ENCODE measurements around the gene MYZAP. TPM values are rescaled to one million over a fixed set of nuclear protein-coding genes. Genes with fewer than 3 reads are reported as not detected.

MYZAP gene
- total RNA-seq, 1 experiment from 2014 or later, result 6.4 TPM

DNA sequence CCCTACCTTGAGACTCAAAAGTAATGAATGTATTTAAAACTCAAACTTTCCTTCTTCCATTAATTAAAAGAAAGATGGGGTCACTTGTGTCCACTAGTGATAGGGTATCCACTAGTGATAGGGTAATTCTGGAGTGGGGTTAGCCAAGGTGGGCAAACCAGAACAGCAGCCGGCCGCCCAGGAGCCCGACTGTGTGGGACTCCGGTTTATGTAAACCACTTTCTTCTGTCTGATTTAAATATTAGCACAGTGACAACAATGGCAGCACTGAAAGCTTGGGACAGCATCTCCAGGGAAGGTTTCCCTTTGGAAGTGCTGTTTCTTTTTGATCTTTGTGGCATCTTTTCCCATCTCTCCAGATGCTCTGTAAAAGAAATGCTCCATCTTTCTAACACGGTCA is 722 bp downstream of the MYZAP start:
- H3K4me3 Mint-ChIP-seq (ENCODE audit: unreplicated experiment), result peak overlapping the region; percentile 77
- intact Hi-C loops (cut with micrococcal nuclease; ENCODE audit: unreplicated experiment), result no loop called here
- no peaks in the 10 kb centered on the region; the same call in 1 of the 2 replicates for H3K36me3 ChIP-seq (ENCODE audit: control insufficient read depth, insufficient read depth, low read length)
- CTCF ChIA-PET, result no interaction called here
- no peak overlapping the region for H3K27ac Mint-ChIP-seq (ENCODE audit: unreplicated experiment)
- no peaks in the 10 kb centered on the region for H3K27me3 Mint-ChIP-seq (ENCODE audit: insufficient read depth, unreplicated experiment)
- no peaks in the 10 kb centered on the region for H3K27me3 ChIP-seq (replicated peaks; ENCODE audit: control insufficient read depth, insufficient read depth, low read length)
- peak overlapping the region; percentile 59 for H3K4me3 ChIP-seq (ENCODE audit: low read depth, low read length)
- TF ChIP-seq, protein P1, sequence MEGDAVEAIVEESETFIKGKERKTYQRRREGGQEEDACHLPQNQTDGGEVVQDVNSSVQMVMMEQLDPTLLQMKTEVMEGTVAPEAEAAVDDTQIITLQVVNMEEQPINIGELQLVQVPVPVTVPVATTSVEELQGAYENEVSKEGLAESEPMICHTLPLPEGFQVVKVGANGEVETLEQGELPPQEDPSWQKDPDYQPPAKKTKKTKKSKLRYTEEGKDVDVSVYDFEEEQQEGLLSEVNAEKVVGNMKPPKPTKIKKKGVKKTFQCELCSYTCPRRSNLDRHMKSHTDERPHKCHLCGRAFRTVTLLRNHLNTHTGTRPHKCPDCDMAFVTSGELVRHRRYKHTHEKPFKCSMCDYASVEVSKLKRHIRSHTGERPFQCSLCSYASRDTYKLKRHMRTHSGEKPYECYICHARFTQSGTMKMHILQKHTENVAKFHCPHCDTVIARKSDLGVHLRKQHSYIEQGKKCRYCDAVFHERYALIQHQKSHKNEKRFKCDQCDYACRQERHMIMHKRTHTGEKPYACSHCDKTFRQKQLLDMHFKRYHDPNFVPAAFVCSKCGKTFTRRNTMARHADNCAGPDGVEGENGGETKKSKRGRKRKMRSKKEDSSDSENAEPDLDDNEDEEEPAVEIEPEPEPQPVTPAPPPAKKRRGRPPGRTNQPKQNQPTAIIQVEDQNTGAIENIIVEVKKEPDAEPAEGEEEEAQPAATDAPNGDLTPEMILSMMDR (IDR thresholded peaks at IDR 0.05; ENCODE audit: insufficient read depth in 1 of 2, low read depth in 1 of 2, low read length in 1 of 2, severe bottlenecking in 1 of 2, unreplicated experiment in 1 of 2), result no peak
- BruUV-seq (replicated peaks), result no TSS peak
- peaks cover 8% of the 10 kb centered on the region; the same call in 1 of the 2 replicates for H3K4me1 ChIP-seq
- POLR2A ChIA-PET, result interaction anchor here (0.6 kb wide), 1 partner anchor 739 kb away, joined by 3 read pairs; no protein-coding TSS in a partner anchor
- no peaks in the 10 kb centered on the region for H3K9me3 Mint-ChIP-seq (ENCODE audit: unreplicated experiment)
- peaks cover 19% of the 10 kb centered on the region for H3K4me1 Mint-ChIP-seq (ENCODE audit: low read depth, unreplicated experiment)
- no peaks in the 10 kb centered on the region for H3K36me3 Mint-ChIP-seq (ENCODE audit: insufficient read depth, unreplicated experiment)
- H3K9me3 ChIP-seq, result no peaks in the 10 kb centered on the region
- DNase-seq, result no peak

DNA sequence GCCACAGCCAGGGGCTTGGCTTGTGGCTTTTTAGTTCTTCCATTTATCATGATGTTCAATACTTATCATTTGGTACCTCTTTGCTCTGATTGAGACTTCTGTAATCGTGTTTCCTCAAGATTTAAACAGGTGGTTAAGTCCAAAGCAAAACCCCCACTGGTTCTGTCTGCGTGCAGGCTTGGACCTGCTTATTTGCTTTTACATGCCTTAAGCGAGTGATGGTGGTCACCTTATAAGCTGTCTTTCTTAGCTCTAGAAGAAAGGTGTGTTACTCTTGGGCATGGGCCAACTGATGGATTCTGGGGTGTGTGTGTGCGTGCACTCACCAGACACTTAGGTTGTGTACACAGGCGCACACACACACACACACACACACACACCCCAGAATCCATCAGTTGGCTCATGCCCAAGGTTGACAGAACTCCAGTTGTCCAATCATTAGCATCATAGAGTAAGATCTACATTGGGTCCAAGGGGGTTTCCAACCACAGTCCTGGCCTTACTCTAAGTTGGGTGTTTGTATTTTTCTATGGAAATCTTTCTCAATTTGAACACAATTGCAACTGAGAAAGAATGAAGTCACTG is 1.2 kb downstream of the MYZAP start:
- Histone ChIP-seq H3K27me3 (replicated peaks; ENCODE audit: control insufficient read depth, insufficient read depth, low read length) (no peaks in the 10 kb centered on the region), H3K4me3 (ENCODE audit: low read depth, low read length) (no peak overlapping the region), H3K4me1 (peaks cover 8% of the 10 kb centered on the region; the same call in 1 of the 2 replicates), H3K9me3 (no peaks in the 10 kb centered on the region), H3K36me3 (ENCODE audit: control insufficient read depth, insufficient read depth, low read length) (no peaks in the 10 kb centered on the region; the same call in 1 of the 2 replicates)
- ChIA-PET CTCF (no interaction called here), POLR2A (interaction anchor here (0.6 kb wide), 1 partner anchor 739 kb away, joined by 3 read pairs; no protein-coding TSS in a partner anchor)
- intact Hi-C loops (cut with micrococcal nuclease; ENCODE audit: unreplicated experiment), result no loop called here
- Mint-ChIP-seq H3K27ac (ENCODE audit: unreplicated experiment) (no peak overlapping the region), H3K9me3 (ENCODE audit: unreplicated experiment) (no peaks in the 10 kb centered on the region), H3K36me3 (ENCODE audit: insufficient read depth, unreplicated experiment) (no peaks in the 10 kb centered on the region), H3K4me3 (ENCODE audit: unreplicated experiment) (peak overlapping the region; percentile 77), H3K4me1 (ENCODE audit: low read depth, unreplicated experiment) (peaks cover 19% of the 10 kb centered on the region), H3K27me3 (ENCODE audit: insufficient read depth, unreplicated experiment) (no peaks in the 10 kb centered on the region)
- DNase-seq, result no peak
- BruUV-seq (replicated peaks), result no TSS peak
- TF ChIP-seq, protein P1 (IDR thresholded peaks at IDR 0.05; ENCODE audit: insufficient read depth in 1 of 2, low read depth in 1 of 2, low read length in 1 of 2, severe bottlenecking in 1 of 2, unreplicated experiment in 1 of 2), result no peak

DNA sequence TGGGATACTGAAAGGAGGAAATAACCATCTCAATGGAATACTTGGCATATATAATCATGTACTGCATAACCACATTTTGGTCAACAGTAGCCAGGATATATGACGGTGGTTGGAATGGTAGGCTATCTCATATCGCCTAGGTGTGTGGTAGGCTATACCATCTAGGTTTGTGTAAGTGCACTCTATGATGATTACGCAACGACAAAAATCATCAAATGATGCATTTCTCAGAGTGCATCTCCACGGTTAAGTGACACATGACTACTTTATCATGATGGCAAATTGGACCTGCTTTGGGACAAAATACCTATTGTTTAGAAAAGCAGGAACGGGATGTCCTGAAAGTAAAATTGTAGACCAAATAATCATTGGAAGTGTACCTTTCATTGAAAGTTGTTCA is 2.8 kb downstream of the MYZAP start:
- Histone ChIP-seq H3K36me3 (ENCODE audit: control insufficient read depth, insufficient read depth, low read length) (no peaks in the 10 kb centered on the region; the same call in 1 of the 2 replicates), H3K27me3 (replicated peaks; ENCODE audit: control insufficient read depth, insufficient read depth, low read length) (no peaks in the 10 kb centered on the region), H3K9me3 (no peaks in the 10 kb centered on the region), H3K4me3 (ENCODE audit: low read depth, low read length) (no peak overlapping the region), H3K4me1 (peaks cover 16% of the 10 kb centered on the region)
- Mint-ChIP-seq H3K36me3 (ENCODE audit: insufficient read depth, unreplicated experiment) (no peaks in the 10 kb centered on the region), H3K4me1 (ENCODE audit: low read depth, unreplicated experiment) (peaks cover 31% of the 10 kb centered on the region), H3K27me3 (ENCODE audit: insufficient read depth, unreplicated experiment) (no peaks in the 10 kb centered on the region), H3K9me3 (ENCODE audit: unreplicated experiment) (no peaks in the 10 kb centered on the region), H3K4me3 (ENCODE audit: unreplicated experiment) (no peak overlapping the region), H3K27ac (ENCODE audit: unreplicated experiment) (no peak overlapping the region)
- ChIA-PET POLR2A (interaction anchor here (0.9 kb wide), 1 partner anchor 857 kb away, joined by 3 read pairs; no protein-coding TSS in a partner anchor), CTCF (no interaction called here)
- intact Hi-C loops (cut with micrococcal nuclease; ENCODE audit: unreplicated experiment), result no loop called here
- TF ChIP-seq, protein P1 (IDR thresholded peaks at IDR 0.05; ENCODE audit: insufficient read depth in 1 of 2, low read depth in 1 of 2, low read length in 1 of 2, severe bottlenecking in 1 of 2, unreplicated experiment in 1 of 2), result no peak
- no peak for DNase-seq
- BruUV-seq (replicated peaks), result no TSS peak
